ENCODE measurements around the gene GAREM2.

GRCh38 chr2:26187537-26188104, 14.7 kb downstream of the GAREM2 start:
- TF ChIP-seq, protein P1, sequence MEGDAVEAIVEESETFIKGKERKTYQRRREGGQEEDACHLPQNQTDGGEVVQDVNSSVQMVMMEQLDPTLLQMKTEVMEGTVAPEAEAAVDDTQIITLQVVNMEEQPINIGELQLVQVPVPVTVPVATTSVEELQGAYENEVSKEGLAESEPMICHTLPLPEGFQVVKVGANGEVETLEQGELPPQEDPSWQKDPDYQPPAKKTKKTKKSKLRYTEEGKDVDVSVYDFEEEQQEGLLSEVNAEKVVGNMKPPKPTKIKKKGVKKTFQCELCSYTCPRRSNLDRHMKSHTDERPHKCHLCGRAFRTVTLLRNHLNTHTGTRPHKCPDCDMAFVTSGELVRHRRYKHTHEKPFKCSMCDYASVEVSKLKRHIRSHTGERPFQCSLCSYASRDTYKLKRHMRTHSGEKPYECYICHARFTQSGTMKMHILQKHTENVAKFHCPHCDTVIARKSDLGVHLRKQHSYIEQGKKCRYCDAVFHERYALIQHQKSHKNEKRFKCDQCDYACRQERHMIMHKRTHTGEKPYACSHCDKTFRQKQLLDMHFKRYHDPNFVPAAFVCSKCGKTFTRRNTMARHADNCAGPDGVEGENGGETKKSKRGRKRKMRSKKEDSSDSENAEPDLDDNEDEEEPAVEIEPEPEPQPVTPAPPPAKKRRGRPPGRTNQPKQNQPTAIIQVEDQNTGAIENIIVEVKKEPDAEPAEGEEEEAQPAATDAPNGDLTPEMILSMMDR (IDR thresholded peaks at IDR 0.05; ENCODE audit: low read depth, low read length, missing input control) = no peak
- TF ChIP-seq JUND (IDR thresholded peaks at IDR 0.05) = no peak
- TF ChIP-seq TAF1 (conservative IDR thresholded peaks at IDR 0.05) = no peak
- no peak for TF ChIP-seq REST (IDR thresholded peaks at IDR 0.05)
- TF ChIP-seq HNF4G (IDR thresholded peaks at IDR 0.05) = no peak
- no peak for TF ChIP-seq FOXA1 (IDR thresholded peaks at IDR 0.05)
- TF ChIP-seq, protein P2, sequence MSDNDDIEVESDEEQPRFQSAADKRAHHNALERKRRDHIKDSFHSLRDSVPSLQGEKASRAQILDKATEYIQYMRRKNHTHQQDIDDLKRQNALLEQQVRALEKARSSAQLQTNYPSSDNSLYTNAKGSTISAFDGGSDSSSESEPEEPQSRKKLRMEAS (IDR thresholded peaks at IDR 0.05) = no peak
- TF ChIP-seq EGR1 (IDR thresholded peaks at IDR 0.05; ENCODE audit: low read depth in 2 of 2) = no peak
